B cell (primary cell): ENCODE measurements around the gene BEND7. TPM values are rescaled to one million over a fixed set of nuclear protein-coding genes. Genes with fewer than 3 reads are reported as not detected.

ENCODE experiments used
- ATAC-seq: fragments of 200-7000 bp; cut with Tn5 transposase; one replicate; pipeline ENCODE4 v1.10.0; 2021; ENCODE audit warnings: low read depth, mild to moderate bottlenecking, moderate number of reproducible peaks, moderate library complexity
- CTCF ChIA-PET: fragments of 350-600 bp; sonication (Branson Sonifier 250); formaldehyde crosslinking; loops from one replicate; lab custom pipeline; 2021; ENCODE audit warnings: antibody characterized with exemption, inconsistent platforms; lab: Charles Lee
- POLR2A ChIA-PET: fragments of 350-600 bp; sonication (Branson Sonifier 250); formaldehyde crosslinking; loops from one replicate; lab custom pipeline; 2021; ENCODE audit warnings: antibody characterized with exemption; lab: Charles Lee
- DNase-seq: peaks from one replicate; pipeline ENCODE4 v3.0.0; 2013
- H2AFZ ChIP-seq: 2 replicates; pipeline ENCODE4 v1.6.1; 2012; ENCODE audit warnings: mild to moderate bottlenecking, low read depth, low read length; ENCODE audit not compliant: insufficient read depth, poor library complexity, severe bottlenecking
- H3K27ac ChIP-seq, 2 donors: 1 replicate in 1 of 2; 2 replicates in 1 of 2; pipeline ENCODE4 v1.5.1; 2012 to 2013; ENCODE audit warnings: low read length in 2 of 2, mild to moderate bottlenecking in 2 of 2, moderate library complexity in 1 of 2
- H3K27me3 ChIP-seq, 4 experiments: fragments of 200-600 bp in 1 of 4; sonication (generic) in 1 of 4; replicated peaks in 1 of 4; 1 replicate in 2 of 4; 2 replicates in 2 of 4; pipeline versions ENCODE4 v1.6.1 to v1.7.0; 2013 to 2016; ENCODE audit warnings: low read length in 3 of 4, mild to moderate bottlenecking in 2 of 4, mixed read lengths in 1 of 4, moderate library complexity in 1 of 4; ENCODE audit not compliant: insufficient read depth in 4 of 4, control insufficient read depth in 3 of 4; ENCODE audit errors: control extremely low read depth in 1 of 4
- H3K36me3 ChIP-seq, 2 experiments: replicated peaks in 1 of 2; 1 replicate in 1 of 2; 2 replicates in 1 of 2; pipeline versions ENCODE4 v1.6.1 to v1.7.1; 2013; ENCODE audit warnings: low read length in 1 of 2; ENCODE audit not compliant: insufficient read depth in 2 of 2, control insufficient read depth in 1 of 2; ENCODE audit errors: control extremely low read depth in 1 of 2, extremely low read depth in 1 of 2
- H3K4me1 ChIP-seq, 2 donors: fragments of 200-600 bp in 1 of 2; sonication (generic) in 1 of 2; 1 replicate in 1 of 2; 2 replicates in 1 of 2; pipeline versions ENCODE4 v1.5.1 to v1.6.1; 2013 to 2017; ENCODE audit warnings: low read length in 2 of 2; ENCODE audit not compliant: control insufficient read depth in 2 of 2, insufficient read depth in 2 of 2
- H3K4me2 ChIP-seq: replicated peaks from 2 replicates; pipeline ENCODE3; 2012; ENCODE audit warnings: mild to moderate bottlenecking, low read depth, low read length; ENCODE audit not compliant: poor library complexity, severe bottlenecking
- H3K4me3 ChIP-seq, 5 experiments: fragments of 200-600 bp in 1 of 5; sonication (generic) in 1 of 5; 1 replicate in 3 of 5; 2 replicates in 2 of 5; pipeline versions ENCODE4 v1.5.1 to v1.7.0; 2011 to 2016; ENCODE audit warnings: low read length in 4 of 5, mild to moderate bottlenecking in 4 of 5, low read depth in 2 of 5, control low read depth in 1 of 5, moderate library complexity in 1 of 5; ENCODE audit not compliant: insufficient read depth in 1 of 5; ENCODE audit errors: control extremely low read depth in 1 of 5, extremely low read depth in 1 of 5
- H3K79me2 ChIP-seq: fragments of 200-600 bp; sonication (generic); one replicate; pipeline ENCODE4 v1.6.0; 2016; ENCODE audit warnings: low read length; ENCODE audit not compliant: control insufficient read depth, insufficient read depth
- H3K9ac ChIP-seq: fragments of 200-600 bp; sonication (generic); 2 replicates; pipeline ENCODE4 v1.6.1; 2017; ENCODE audit warnings: mild to moderate bottlenecking, low read length, moderate library complexity
- H3K9me3 ChIP-seq, 3 donors: one replicate each; pipeline versions ENCODE4 v1.6.1 to v1.7.1; 2013; ENCODE audit warnings: low read length in 2 of 3; ENCODE audit not compliant: control insufficient read depth in 2 of 3, insufficient read depth in 1 of 3; ENCODE audit errors: control extremely low read depth in 1 of 3
- H4K20me1 ChIP-seq: 2 replicates; pipeline ENCODE4 v1.6.0; 2012; ENCODE audit warnings: mild to moderate bottlenecking, low read length; ENCODE audit not compliant: insufficient read depth, control insufficient read depth, poor library complexity, severe bottlenecking
- H3K27ac Mint-ChIP-seq: one replicate; pipeline ENCODE4 v1.8.0; 2021; ENCODE audit warnings: mixed read lengths
- H3K27me3 Mint-ChIP-seq: one replicate; pipeline ENCODE4 v1.8.0; 2021; ENCODE audit warnings: mixed read lengths
- H3K4me1 Mint-ChIP-seq: one replicate; pipeline ENCODE4 v1.8.0; 2021; ENCODE audit warnings: mixed read lengths
- H3K4me3 Mint-ChIP-seq: one replicate; pipeline ENCODE4 v1.8.0; 2021; ENCODE audit warnings: mixed read lengths
- H3K9me3 Mint-ChIP-seq: one replicate; pipeline ENCODE4 v1.8.0; 2022; ENCODE audit warnings: mixed read lengths; ENCODE audit not compliant: insufficient read depth
- EZH2 ChIP-seq: IDR thresholded peaks from 2 replicates; pipeline ENCODE4 v1.6.1; 2012; ENCODE audit warnings: borderline replicate concordance, low read depth, mild to moderate bottlenecking, moderate library complexity, low read length; ENCODE audit not compliant: insufficient read depth, poor library complexity, severe bottlenecking
- WGBS: methylation state at CpG from one replicate; pipeline ENCODE4 v1.1.5; 2013; ENCODE audit warnings: missing lambda C conversion rate; ENCODE audit not compliant: insufficient coverage; 5-methylcytosine and 5-hydroxymethylcytosine counted together
- intact Hi-C: fragments of 100-400 bp; cut with micrococcal nuclease; formaldehyde crosslinking; loops from one replicate; pipeline ENCODE4 v1.10.0; 2022
- polyA plus RNA-seq: library from polyadenylated mRNA; depleted of rRNA; stranded (reverse); fragments of >200 nt; gene quantifications from 2 replicates; pipeline ENCODE4 v1.2.3, GENCODE V29; 2012
- total RNA-seq, 2 donors: library from RNA; stranded (reverse); fragments of 120-200 nt in 1 of 2; gene quantifications; 1 replicate in 1 of 2; 2 replicates in 1 of 2; pipeline versions ENCODE4 v1.2.3 to v1.2.4, GENCODE V29; 2013 to 2022
- TF ChIP-seq, protein P1 (sequence below): fragments of 200-600 bp; IDR thresholded peaks from one replicate; pipeline ENCODE4 v1.8.0; 2022; ENCODE audit warnings: antibody characterized with exemption, mild to moderate bottlenecking

Gene BEND7
- total and polyA plus RNA-seq, 2 donors (not counting 1 experiment from before 2014, with no cell fraction given) = 0.10 TPM; not detected in 1

DNA sequence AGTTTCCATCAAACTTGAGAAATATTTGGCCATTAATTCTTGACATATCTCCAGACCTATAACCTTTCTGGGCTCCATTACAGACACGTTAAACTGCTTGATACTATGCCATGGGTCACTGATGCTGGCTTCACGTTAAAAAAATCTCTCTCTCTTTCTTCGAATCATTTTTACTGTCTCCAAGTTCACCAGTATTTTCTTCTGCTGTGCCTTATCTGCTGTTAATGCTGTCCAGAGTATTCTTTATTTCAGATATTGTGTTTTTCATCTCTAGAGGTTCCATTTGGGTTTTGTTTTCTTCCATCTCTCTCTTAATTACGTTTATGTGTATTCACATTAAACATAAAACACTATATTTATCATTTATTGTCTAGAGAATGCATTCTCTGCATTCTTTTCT, 45.1 kb upstream of the BEND7 start:
- no peak for TF ChIP-seq EZH2
- TF ChIP-seq, protein P1, sequence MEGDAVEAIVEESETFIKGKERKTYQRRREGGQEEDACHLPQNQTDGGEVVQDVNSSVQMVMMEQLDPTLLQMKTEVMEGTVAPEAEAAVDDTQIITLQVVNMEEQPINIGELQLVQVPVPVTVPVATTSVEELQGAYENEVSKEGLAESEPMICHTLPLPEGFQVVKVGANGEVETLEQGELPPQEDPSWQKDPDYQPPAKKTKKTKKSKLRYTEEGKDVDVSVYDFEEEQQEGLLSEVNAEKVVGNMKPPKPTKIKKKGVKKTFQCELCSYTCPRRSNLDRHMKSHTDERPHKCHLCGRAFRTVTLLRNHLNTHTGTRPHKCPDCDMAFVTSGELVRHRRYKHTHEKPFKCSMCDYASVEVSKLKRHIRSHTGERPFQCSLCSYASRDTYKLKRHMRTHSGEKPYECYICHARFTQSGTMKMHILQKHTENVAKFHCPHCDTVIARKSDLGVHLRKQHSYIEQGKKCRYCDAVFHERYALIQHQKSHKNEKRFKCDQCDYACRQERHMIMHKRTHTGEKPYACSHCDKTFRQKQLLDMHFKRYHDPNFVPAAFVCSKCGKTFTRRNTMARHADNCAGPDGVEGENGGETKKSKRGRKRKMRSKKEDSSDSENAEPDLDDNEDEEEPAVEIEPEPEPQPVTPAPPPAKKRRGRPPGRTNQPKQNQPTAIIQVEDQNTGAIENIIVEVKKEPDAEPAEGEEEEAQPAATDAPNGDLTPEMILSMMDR = no peak
- H3K79me2 ChIP-seq = no peaks in the 10 kb centered on the region
- 79% methylated on average over 2 of the region's 4 CpGs for WGBS

DNA sequence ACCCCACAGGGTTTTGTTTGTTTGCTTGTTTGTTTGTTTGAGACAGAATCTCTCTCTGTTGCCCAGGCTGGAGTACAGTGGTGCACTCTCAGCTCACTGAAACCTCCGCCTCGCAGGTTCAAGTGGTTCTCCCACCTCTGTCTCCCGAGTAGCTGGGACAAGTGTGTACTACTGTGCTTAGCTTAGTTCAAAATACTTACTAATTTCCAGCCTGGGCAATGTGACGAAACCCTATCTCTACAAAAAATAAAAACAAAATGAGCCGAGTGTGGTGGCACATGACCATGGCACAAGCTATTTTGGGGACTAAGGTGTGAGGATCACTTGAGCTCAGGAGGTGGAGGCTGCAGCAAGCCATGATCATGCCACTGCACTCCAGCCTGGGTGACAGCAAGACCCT, 42.7 kb upstream of the BEND7 start:
- Histone ChIP-seq H3K9ac (no peak overlapping the region), H3K4me2 (no peak overlapping the region), H2AFZ (no peak overlapping the region), H3K79me2 (no peaks in the 10 kb centered on the region), H3K36me3 (no peaks in the 10 kb centered on the region), H3K9me3 (peaks cover 0 to 4% (median 1%) of the 10 kb centered on the region in 3 donors), H3K4me3 (no peak overlapping the region), H3K27me3 (peaks cover 0 to 4% (median 0%) of the 10 kb centered on the region in 4 experiments), H3K27ac (no peak overlapping the region), H4K20me1 (no peaks in the 10 kb centered on the region), H3K4me1 (no peaks in the 10 kb centered on the region)
- no peak overlapping the region for H3K4me3 Mint-ChIP-seq
- H3K4me1 Mint-ChIP-seq = no peaks in the 10 kb centered on the region
- no peak overlapping the region for H3K27ac Mint-ChIP-seq
- no peak for DNase-seq
- ChIA-PET POLR2A (no interaction called here), CTCF (no interaction called here)
- peaks cover 7% of the 10 kb centered on the region for H3K9me3 Mint-ChIP-seq
- no peak for ATAC-seq
- TF ChIP-seq, protein P1 = no peak
- TF ChIP-seq EZH2 = no peak
- peaks cover 42% of the 10 kb centered on the region for H3K27me3 Mint-ChIP-seq
- WGBS = 94% methylated on average over 2 of the region's 5 CpGs
- intact Hi-C loops = no loop called here

More for the DNA sequence above, 45.1 kb upstream of the BEND7 start:
- H3K4me3 Mint-ChIP-seq = no peak overlapping the region
- peaks cover 0 to 4% (median 1%) of the 10 kb centered on the region in 3 donors for H3K9me3 ChIP-seq
- H3K27me3 Mint-ChIP-seq = peaks cover 42% of the 10 kb centered on the region
- H3K4me1 Mint-ChIP-seq = no peaks in the 10 kb centered on the region
- ATAC-seq = no peak
- DNase-seq = no peak
- no peak overlapping the region for H3K4me3 ChIP-seq
- H3K4me1 ChIP-seq = no peaks in the 10 kb centered on the region
- no peaks in the 10 kb centered on the region for H4K20me1 ChIP-seq
- H3K4me2 ChIP-seq = no peak overlapping the region
- no peak overlapping the region for H2AFZ ChIP-seq
- H3K27ac Mint-ChIP-seq = no peak overlapping the region
- H3K9ac ChIP-seq = no peak overlapping the region
- H3K9me3 Mint-ChIP-seq = peaks cover 7% of the 10 kb centered on the region
- intact Hi-C loops = no loop called here
- ChIA-PET CTCF (no interaction called here), POLR2A (no interaction called here)
- no peak overlapping the region for H3K27ac ChIP-seq
- peaks cover 0 to 4% (median 1%) of the 10 kb centered on the region in 4 experiments for H3K27me3 ChIP-seq
- H3K36me3 ChIP-seq = no peaks in the 10 kb centered on the region
